ENCODE results near the gene TMEM51.

GRCh38 chr1:15171271-15171908 lies 17.8 kb downstream of the TMEM51 start:
- TF ChIP-seq POLR2AphosphoS5 (IDR thresholded peaks at IDR 0.05; ENCODE audit: low read depth, low read length) = no peak
- no peak for TF ChIP-seq REST (IDR thresholded peaks at IDR 0.05; ENCODE audit: insufficient read depth in 1 of 2, low read depth in 2 of 2, low read length in 2 of 2)
- TF ChIP-seq TAF1 (IDR thresholded peaks at IDR 0.05; ENCODE audit: borderline replicate concordance, insufficient read depth, low read length) = no peak
- no peak for TF ChIP-seq SIN3A (IDR thresholded peaks at IDR 0.05; ENCODE audit: borderline replicate concordance, insufficient read depth, low read length)
- no peak for TF ChIP-seq FOXP2 (optimal IDR thresholded peaks at IDR 0.05; ENCODE audit: borderline replicate concordance, extremely low read depth, extremely low read length, insufficient read depth)
